SH-SY5Y (cell line): ENCODE data around the gene THSD4.

Experiments
- GATA2 ChIP-seq: IDR thresholded peaks from 2 replicates; pipeline ENCODE4 v1.6.1; 2011; ENCODE audit warnings: mild to moderate bottlenecking, low read depth, low read length
- GATA3 ChIP-seq: IDR thresholded peaks from 2 replicates; pipeline ENCODE4 v1.6.1; 2011; ENCODE audit warnings: low read depth, mild to moderate bottlenecking, low read length, moderate library complexity

DNA sequence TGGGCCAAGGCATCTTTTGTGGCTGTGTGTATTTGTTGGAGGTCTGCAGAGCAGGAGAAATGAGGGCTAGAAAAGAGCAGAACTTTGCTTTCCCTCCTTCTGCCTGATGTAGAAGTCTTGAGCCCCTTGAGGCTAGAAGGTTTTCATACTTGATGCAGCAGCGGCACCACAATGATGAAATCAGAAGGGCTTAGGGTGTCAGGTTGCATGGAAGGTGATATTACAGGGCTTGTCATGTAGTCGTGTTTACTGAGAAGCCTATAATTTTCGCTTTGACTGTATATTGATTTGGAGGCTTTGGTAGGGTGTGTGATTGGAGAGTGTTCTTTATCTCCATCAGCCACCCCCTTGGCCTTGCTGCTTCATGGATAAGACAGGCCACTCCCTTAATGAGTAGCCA, 339.8 kb downstream of the THSD4 start:
- TF ChIP-seq GATA2 (no peak), GATA3 (no peak)
